Measurements from ENCODE around the gene EDN2. TPM values are rescaled to one million over a fixed set of nuclear protein-coding genes. Genes with fewer than 3 reads are reported as not detected.

EDN2 gene
- polyA plus RNA-seq, 3 donors: 1.9 to 3.1 (median 2.8) TPM

DNA sequence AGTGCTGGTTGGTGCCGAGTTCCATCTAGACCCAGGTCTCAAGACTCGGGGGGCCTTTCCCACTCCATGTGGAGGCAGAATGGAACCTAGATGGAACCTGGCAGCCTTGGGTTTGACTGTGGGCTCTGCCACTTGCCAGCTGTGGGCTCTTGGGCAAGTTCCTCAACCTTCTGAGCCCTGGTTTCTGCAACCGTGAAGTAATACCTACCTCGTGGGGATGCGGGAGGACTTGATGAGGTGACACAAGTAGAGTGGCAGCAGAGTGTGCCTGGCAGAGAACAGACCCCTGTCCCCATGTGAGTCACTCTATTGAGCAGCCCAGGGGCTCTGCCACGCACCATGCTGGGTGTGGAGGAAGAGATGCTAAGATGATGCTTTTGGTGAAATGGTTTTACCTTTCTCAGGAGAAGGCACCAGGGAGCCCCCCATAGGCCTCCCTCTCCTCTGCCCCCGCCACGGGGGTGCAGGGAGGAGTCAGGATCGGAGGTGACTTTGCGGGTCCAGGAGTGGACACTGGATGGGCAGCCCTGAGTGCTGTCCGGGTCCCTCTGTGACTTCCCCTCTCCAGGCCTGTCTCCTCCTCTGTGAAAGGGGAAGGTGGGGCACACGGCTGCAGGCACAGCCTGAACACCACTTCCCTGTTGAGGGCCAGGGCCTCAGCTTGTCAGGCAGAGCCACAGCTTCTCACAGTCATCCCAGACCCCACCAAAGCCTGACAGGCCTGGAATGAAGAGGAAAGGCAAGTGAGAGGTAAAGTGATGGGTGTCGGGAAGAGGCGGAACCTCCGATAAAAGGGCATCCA is 36.7 kb upstream of the EDN2 start:
- DNase-seq: no peak

- no peak for DNase-seq
Observed at GRCh38 chr1:41519667-41520066, 35.2 kb upstream of the EDN2 start.

GRCh38 chr1:41518471-41518870 is 34.0 kb upstream of the EDN2 start:
- DNase-seq: no peak

DNA sequence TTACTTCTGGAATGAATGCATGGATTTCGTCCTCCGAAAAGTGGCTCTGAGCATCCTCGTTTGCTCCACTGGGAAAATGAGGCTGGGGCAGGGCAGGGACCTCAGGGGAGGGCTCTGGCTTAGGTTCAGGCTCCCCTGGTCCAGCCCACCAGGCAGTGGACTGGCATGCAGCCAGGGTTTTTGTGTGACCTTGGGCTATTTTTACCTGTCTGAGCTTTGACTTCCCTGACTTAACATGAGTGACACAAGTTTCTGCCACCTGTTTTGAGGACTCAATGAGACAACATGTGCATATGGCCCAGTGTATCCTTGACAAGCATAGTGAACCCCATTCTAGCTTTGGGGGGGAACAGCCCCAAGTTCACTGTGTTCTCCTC is 32.6 kb upstream of the EDN2 start:
- DNase-seq: no peak

- peak; percentile 91 for DNase-seq
Observed at GRCh38 chr1:41516168-41517061, 31.9 kb upstream of the EDN2 start.

DNA sequence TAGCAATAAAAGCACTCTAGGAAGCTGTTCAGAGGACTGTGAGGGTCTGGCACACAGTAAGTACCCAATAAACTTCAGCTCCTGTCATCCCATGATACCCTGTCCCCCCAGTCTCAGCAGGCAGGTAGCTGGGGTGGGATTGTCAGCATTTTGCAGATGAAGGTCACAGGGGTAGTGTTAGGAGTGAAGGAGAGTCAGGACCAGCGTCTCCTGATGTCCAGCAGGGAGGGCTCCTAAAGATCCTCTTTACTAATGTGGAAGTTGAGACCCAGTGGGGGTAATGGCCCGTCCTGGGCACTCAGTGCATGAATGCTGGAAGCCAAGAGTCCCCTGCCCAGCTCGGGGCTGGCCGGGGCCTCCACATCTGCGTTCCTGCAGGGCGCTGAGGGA is 31.3 kb upstream of the EDN2 start:
- DNase-seq: no peak

DNA sequence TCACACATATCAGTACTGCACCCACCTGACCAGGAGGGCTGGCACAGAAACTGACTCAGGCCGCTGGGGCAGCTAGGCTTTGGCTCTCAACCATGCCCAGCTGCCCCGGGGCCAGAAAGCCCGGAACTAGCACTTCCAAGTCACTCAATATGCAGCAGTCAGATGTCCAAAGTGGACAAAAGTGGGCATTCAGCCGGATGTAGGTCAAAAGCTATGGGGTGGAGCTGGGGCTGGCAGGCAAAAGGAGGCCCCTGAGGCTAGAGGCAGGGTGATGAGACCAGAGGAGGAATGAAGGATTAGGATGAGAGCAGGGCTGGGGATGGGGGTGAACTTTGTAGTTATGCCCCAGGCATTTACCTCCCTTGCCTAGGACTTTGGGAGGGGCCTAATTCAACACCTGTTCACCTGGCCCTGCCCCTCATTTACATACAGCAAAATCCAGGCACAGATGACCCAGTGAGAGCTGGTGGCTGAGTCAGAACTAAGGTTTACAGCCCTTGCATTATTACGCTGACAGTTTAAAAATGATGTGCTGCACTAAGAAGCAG is 30.7 kb upstream of the EDN2 start:
- DNase-seq: no peak

DNA sequence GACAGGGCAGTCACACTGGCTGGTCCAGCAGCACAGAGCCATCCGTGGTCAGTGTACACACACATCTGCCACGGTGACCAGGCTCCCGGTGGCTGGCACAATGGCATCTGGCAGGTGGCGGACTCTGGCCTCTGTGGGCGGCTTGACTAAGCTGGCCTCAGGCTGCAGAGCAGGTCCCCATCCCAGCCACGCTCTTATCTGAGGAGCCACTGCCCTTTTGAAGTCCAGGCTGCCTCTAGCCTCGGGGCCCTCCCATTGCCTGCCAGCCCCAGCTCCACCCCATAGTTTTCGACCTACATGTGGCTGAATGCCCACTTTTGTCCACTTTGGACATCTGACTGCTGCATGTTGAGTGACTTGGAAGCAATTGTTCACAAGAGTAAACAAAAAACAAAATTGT is 29.9 kb upstream of the EDN2 start:
- no peak for DNase-seq

DNA sequence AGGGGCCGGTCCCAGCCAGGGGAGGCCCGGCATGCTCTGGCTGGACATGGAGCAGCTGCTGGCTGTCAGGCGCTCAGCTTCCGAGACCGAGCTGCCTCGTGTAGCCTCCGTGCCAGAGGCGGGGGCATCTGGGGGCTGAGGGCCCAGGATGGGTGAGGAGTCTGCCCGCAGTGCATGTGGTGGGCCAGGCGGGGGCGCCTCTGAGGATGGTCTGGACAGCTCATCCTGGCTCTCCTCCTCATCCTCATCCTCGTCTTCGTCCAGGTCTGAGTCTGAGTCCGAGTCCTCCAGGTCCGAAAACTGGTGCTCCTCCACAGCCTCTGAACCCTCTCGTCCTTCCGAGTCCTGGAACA is 28.9 kb upstream of the EDN2 start:
- no peak for DNase-seq

DNA sequence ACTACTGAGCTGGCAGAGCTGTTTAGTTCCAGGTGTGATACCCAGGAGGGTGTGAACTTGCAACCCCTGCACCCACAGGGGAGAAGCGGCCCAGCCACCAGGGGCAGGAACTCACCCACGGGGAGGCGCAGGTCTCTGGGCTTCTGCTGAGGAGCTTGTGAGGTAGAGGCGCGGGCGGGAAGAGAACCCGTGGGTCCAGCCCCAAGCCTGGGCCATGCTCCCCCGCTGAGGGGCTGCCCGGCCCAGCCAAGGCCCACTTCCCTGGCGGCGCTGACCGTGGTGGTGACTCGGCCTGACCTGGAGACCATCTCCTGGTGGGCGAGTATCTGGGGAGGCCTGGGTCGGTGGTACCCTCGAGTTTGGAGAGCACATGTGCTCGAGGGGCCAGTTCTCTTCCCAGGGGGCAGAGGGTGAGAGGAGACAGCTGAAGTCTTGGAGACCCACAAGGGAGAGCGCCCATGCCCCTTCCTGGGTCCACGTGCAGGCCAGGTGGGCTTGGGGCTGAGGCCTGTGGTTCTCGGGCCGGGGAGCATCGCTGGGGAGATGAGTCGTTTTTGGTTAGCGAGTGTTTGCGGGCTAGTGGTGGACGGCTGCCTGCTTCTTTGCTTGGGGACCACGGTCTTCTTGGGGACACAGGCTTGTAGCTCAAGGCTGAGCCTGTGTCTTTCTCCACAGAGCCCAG is 28.4 kb upstream of the EDN2 start:
- no peak for DNase-seq

DNA sequence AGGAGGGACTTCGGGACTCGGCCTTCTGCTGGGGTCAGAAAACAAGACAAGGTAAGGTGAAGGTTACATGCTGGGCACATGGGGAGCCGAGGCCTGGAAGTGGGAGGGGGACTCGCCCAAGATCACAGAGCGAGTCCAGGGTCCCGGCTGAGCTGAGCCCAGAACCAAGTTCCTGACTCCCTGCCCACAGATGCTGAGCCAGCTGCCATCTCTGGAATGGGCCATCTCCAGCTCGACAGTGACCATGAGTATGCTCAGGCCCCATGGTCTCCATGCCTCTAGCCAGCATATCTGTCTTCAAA is 26.7 kb upstream of the EDN2 start:
- DNase-seq: no peak

- DNase-seq: no peak
Observed at GRCh38 chr1:41510531-41511238, 26.2 kb upstream of the EDN2 start.

- no peak for DNase-seq
Observed at GRCh38 chr1:41509270-41509671, 24.8 kb upstream of the EDN2 start.

DNA sequence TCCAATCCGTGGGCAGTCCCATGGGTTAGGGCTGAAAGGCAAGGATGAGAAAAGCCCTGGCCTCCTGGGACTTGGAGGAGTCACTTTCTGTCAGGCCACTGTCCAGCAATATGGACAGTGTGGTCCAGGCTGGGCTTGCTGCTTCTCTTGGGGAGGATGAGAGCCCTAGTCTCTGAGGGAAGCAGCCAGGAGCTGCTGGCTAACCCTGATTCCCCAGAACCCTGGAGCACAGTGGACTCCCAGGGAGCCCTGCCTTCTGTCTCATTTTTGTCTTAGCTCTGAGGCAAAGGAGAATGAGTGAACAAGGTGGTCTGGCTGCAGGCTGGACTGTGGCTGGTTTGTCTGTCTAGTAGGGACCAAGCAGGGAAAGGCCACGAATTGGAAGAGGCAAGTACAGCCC is 23.8 kb upstream of the EDN2 start:
- DNase-seq: no peak

DNA sequence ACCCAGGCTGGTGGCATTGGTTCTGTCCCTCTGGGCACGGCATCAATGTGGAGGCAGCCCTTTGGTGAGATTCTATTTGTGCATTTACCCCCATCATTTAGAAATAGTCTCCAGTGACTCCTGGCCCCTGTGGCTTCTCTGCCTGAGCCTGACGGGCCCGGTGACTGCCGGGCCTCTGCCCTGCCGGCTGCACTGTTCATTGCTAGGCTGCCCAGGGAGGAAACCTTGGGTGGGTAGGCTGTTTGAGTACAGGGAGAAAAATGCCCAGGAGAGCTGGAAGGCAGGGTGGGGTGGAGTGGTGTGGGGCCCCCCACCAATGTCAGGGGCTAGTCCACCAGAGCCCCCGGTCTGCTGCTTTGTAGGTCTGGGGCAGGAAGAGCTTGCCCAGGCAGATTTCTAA is 23.4 kb upstream of the EDN2 start:
- no peak for DNase-seq

GRCh38 chr1:41507110-41507720 is 22.7 kb upstream of the EDN2 start:
- no peak for DNase-seq

- DNase-seq: no peak
Observed at GRCh38 chr1:41504114-41505035, 19.9 kb upstream of the EDN2 start.

DNA sequence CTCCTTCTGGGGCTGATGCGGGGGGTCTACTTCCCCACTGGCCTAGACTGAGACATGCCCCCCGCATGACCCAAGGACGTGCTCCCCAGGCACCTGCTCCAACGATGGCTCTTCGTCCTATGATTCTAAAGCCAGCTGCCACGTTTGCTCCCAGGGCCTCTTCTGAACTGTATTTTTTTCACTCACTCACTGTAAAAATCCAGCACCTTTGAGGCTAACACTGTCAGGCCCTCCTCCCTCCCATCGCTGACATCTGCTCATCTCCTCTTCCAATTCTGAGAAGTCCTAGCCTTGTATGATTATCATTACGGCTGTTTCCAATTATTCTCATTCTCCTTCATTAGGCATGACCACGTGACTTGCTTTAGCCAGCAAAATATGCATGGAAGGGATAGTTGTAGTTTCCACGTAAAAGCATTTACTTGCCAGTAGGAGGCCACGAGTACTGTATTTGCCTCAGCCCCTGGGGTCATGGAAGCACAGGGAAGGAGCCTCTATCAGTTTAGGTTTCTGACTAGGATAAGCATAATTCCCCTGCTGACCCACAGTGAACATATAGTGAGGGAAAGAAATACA is 19.1 kb upstream of the EDN2 start:
- no peak for DNase-seq

- peak; percentile 86 for DNase-seq
Observed at GRCh38 chr1:41502912-41503311, 18.4 kb upstream of the EDN2 start.

DNA sequence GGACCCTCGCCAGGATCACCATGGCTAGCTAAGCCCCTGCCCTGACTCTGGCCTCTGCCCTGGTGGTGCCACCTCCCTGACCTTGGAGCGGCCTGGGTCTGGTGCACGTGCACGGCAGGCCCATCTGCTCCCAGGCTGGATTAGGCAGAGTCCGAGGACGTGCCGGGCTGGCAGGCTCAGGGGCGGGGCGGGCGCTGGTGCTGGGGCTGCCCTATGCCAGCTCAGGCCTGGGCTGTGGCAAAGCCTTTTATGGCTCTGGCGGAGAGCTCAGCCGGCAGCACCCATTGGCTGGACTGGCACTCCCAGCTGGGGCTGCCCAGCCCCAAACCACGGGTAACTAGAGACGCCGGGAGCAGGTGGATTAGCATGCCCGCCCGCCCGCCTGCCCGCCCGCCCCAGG is 17.1 kb upstream of the EDN2 start:
- DNase-seq: no peak

All from renal pelvis (tissue), 4 donors.